ENCODE data around the gene TRABD2B. TPM values are rescaled to one million over a fixed set of nuclear protein-coding genes. Genes with fewer than 3 reads are reported as not detected.

The TRABD2B gene
- total RNA-seq, 5 donors from 2014 or later (not counting 1 experiment from before 2014, with no cell fraction given) = not detected

DNA sequence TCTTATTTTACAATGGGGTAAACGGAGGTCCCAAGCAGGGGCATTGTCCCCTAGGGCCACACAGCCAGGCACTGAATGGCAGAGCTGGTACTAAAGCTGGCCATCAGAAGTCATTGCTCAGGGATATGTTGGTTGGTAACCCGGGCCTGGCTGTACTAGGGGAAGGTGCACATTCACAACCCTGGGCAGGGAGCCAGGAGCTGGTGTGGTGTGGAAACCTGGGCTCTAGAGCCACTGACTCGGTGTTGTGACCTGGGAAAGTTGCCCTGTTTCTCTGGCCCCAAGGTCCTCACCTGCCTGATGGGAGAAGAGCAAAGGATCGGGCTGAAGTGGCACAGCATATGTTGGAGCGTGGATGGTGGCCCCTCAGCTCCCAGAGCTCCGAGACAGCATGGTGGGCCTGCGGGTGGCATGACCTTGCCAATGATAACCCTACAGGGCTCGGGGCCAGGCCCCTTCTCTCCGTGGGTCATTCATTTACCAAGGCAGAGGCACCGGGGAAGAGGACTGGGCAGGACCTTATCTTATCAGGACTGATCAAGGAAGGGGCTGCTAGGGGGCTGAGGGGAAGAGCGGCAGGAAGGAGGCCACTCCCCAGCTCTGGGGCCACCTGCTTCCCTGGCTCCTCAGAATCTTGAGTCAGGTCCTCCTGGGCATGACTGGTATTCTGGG is 274.1 kb downstream of the TRABD2B start:
- H3K27me3 ChIP-seq (replicated peaks in 1 of 2; ENCODE audit: control insufficient read depth in 2 of 2, extremely low read depth in 1 of 2, insufficient read depth in 2 of 2, low read length in 1 of 2) = peaks cover 10 to 64% of the 10 kb centered on the region in 2 experiments
- ChIA-PET POLR2A (no interaction called here), CTCF (interaction anchor here in 1 of 2 donors (0.8 kb wide), 1 partner anchor 12 kb away, joined by 3 read pairs; no protein-coding TSS in a partner anchor)
- H3K9me3 Mint-ChIP-seq = no peaks in the 10 kb centered on the region
- no peaks in the 10 kb centered on the region for H3K36me3 Mint-ChIP-seq
- no peaks in the 10 kb centered on the region for H3K9me3 ChIP-seq
- no peak overlapping the region for H3K4me3 Mint-ChIP-seq
- peaks cover 0 to 9% of the 10 kb centered on the region in 2 experiments for H3K4me1 ChIP-seq (ENCODE audit: control insufficient read depth in 1 of 2, extremely low read depth in 1 of 2, insufficient read depth in 2 of 2, low read length in 2 of 2)
- H3K27ac Mint-ChIP-seq = no peak overlapping the region
- 58% methylated on average over 9 of the region's 11 CpGs for WGBS (ENCODE audit: insufficient coverage)
- peaks cover 51 to 79% of the 10 kb centered on the region in 2 donors for H3K27me3 Mint-ChIP-seq
- DNase-seq (no peak), ATAC-seq (replicated peaks in 1 of 4) (no peak)
- H3K4me1 Mint-ChIP-seq = peaks cover 9 to 12% (median 11%) of the 10 kb centered on the region in 3 donors
- H3K36me3 ChIP-seq (ENCODE audit: control insufficient read depth in 2 of 2, extremely low read depth in 1 of 2, insufficient read depth in 1 of 2, low read length in 1 of 2) = no peaks in the 10 kb centered on the region
- no peak overlapping the region for H3K4me3 ChIP-seq (ENCODE audit: control insufficient read depth in 1 of 2, extremely low read depth in 1 of 2, low read length in 1 of 2)
- H3K27ac ChIP-seq (ENCODE audit: low read length) = no peak overlapping the region

GRCh38 chr1:47722101-47722500 is 275.1 kb downstream of the TRABD2B start:
- no peaks in the 10 kb centered on the region for H3K9me3 ChIP-seq

DNA sequence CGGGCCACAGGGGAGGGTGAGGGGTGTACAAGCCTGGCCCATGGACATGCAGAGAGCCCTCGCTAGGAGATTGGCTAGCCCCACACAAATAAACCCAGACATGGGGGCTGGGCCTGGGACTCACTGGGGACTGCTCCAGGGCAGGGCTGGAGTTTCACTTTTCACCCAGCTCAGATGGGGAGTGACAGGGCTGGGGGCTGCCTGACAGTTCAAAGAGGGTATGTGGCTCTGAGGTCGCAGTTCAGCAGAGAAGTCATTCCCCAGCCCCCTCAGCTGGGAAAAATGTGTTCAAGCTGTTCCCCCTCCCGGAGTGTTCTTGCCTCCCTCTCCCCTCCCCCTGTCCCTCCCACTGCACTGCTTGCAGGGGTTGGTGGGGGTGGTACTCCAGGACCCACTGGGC is 277.1 kb downstream of the TRABD2B start:
- peaks cover 6 to 44% of the 10 kb centered on the region in 2 experiments for H3K27me3 ChIP-seq (replicated peaks in 1 of 2; ENCODE audit: control insufficient read depth in 2 of 2, extremely low read depth in 1 of 2, insufficient read depth in 2 of 2, low read length in 1 of 2)
- no peaks in the 10 kb centered on the region for H3K36me3 Mint-ChIP-seq
- ATAC-seq (replicated peaks in 1 of 4) = no peak
- no peak for DNase-seq
- no peak overlapping the region for H3K4me3 ChIP-seq (ENCODE audit: control insufficient read depth in 1 of 2, extremely low read depth in 1 of 2, low read length in 1 of 2)
- H3K4me1 ChIP-seq (ENCODE audit: control insufficient read depth in 1 of 2, extremely low read depth in 1 of 2, insufficient read depth in 2 of 2, low read length in 2 of 2) = no peaks in the 10 kb centered on the region
- peaks cover 51 to 74% of the 10 kb centered on the region in 2 donors for H3K27me3 Mint-ChIP-seq
- H3K9me3 Mint-ChIP-seq = no peaks in the 10 kb centered on the region
- H3K27ac ChIP-seq (ENCODE audit: low read length) = no peak overlapping the region
- CTCF ChIA-PET = no interaction called here
- no peaks in the 10 kb centered on the region for H3K4me1 Mint-ChIP-seq
- no peaks in the 10 kb centered on the region for H3K9me3 ChIP-seq
- no peaks in the 10 kb centered on the region for H3K36me3 ChIP-seq (ENCODE audit: control insufficient read depth in 2 of 2, extremely low read depth in 1 of 2, insufficient read depth in 1 of 2, low read length in 1 of 2)
- no CpG with 5 or more reads among the region's 4 CpGs for WGBS (ENCODE audit: insufficient coverage)
- POLR2A ChIA-PET = no interaction called here
- H3K27ac Mint-ChIP-seq = no peak overlapping the region
- no peak overlapping the region for H3K4me3 Mint-ChIP-seq

More at GRCh38 chr1:47722101-47722500, 275.1 kb downstream of the TRABD2B start:
- peaks cover 47 to 78% of the 10 kb centered on the region in 2 donors for H3K27me3 Mint-ChIP-seq
- no peaks in the 10 kb centered on the region for H3K36me3 Mint-ChIP-seq
- H3K4me3 Mint-ChIP-seq = no peak overlapping the region
- Histone ChIP-seq H3K27me3 (replicated peaks in 1 of 2; ENCODE audit: control insufficient read depth in 2 of 2, extremely low read depth in 1 of 2, insufficient read depth in 2 of 2, low read length in 1 of 2) (peaks cover 10 to 57% of the 10 kb centered on the region in 2 experiments), H3K27ac (ENCODE audit: low read length) (no peak overlapping the region), H3K4me1 (ENCODE audit: control insufficient read depth in 1 of 2, extremely low read depth in 1 of 2, insufficient read depth in 2 of 2, low read length in 2 of 2) (peaks cover 0 to 9% of the 10 kb centered on the region in 2 experiments), H3K36me3 (ENCODE audit: control insufficient read depth in 2 of 2, extremely low read depth in 1 of 2, insufficient read depth in 1 of 2, low read length in 1 of 2) (no peaks in the 10 kb centered on the region), H3K4me3 (ENCODE audit: control insufficient read depth in 1 of 2, extremely low read depth in 1 of 2, low read length in 1 of 2) (no peak overlapping the region)
- ATAC-seq (replicated peaks in 1 of 4) (no peak), DNase-seq (no peak)
- WGBS (ENCODE audit: insufficient coverage) = 89% methylated on average over 6 of the region's 8 CpGs
- H3K4me1 Mint-ChIP-seq = peaks cover 9 to 12% (median 11%) of the 10 kb centered on the region in 3 donors
- POLR2A ChIA-PET = no interaction called here
- H3K27ac Mint-ChIP-seq = no peak overlapping the region
- no peaks in the 10 kb centered on the region for H3K9me3 Mint-ChIP-seq
- CTCF ChIA-PET = interaction anchor here in 1 of 2 donors (0.5 kb wide), 1 partner anchor 332 kb away, joined by 3 read pairs; no protein-coding TSS in a partner anchor

DNA sequence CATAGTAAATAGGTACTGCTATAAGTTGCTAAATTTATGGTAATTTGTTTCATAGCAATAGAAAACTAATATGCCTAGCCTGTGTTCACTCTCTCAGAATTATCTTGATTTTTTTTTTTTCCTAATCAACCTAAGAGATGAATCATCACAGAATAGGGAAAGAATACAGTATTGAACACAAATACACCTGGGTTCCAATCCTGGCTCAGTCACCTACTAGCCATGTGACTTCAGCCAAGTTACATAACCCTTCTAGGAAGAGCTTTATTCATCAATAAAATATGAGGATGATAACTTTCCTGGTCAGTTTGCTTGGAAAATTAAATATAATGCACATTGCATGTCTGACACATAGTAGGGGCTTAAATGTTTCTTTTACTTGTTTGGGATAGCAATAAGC is 279.8 kb downstream of the TRABD2B start:
- H3K27me3 ChIP-seq (replicated peaks in 1 of 2; ENCODE audit: control insufficient read depth in 2 of 2, extremely low read depth in 1 of 2, insufficient read depth in 2 of 2, low read length in 1 of 2) = peaks cover 9 to 29% of the 10 kb centered on the region in 2 experiments
- no peaks in the 10 kb centered on the region for H3K36me3 ChIP-seq (ENCODE audit: control insufficient read depth in 2 of 2, extremely low read depth in 1 of 2, insufficient read depth in 1 of 2, low read length in 1 of 2)
- DNase-seq = no peak
- ChIA-PET POLR2A (no interaction called here), CTCF (interaction anchor here (1.1 to 1.2 kb wide), 3 partner anchors 9 to 282 kb away, joined by 3 read pairs; partner anchors contain the start of gene FOXD2 (in 1 of the 2))
- H3K9me3 Mint-ChIP-seq = no peaks in the 10 kb centered on the region
- H3K4me3 ChIP-seq (ENCODE audit: control insufficient read depth in 1 of 2, extremely low read depth in 1 of 2, low read length in 1 of 2) = no peak overlapping the region
- H3K4me1 Mint-ChIP-seq = no peaks in the 10 kb centered on the region
- no peak overlapping the region for H3K27ac Mint-ChIP-seq
- H3K4me1 ChIP-seq (ENCODE audit: control insufficient read depth in 1 of 2, extremely low read depth in 1 of 2, insufficient read depth in 2 of 2, low read length in 2 of 2) = no peaks in the 10 kb centered on the region
- peaks cover 65 to 78% of the 10 kb centered on the region in 2 donors for H3K27me3 Mint-ChIP-seq
- no peak overlapping the region for H3K4me3 Mint-ChIP-seq
- no peaks in the 10 kb centered on the region for H3K9me3 ChIP-seq
- no peak for ATAC-seq (replicated peaks in 1 of 4)
- H3K27ac ChIP-seq (ENCODE audit: low read length) = no peak overlapping the region
- no peaks in the 10 kb centered on the region for H3K36me3 Mint-ChIP-seq

- DNase-seq (no peak), ATAC-seq (replicated peaks in 1 of 4) (no peak)
- Mint-ChIP-seq H3K36me3 (no peaks in the 10 kb centered on the region), H3K27me3 (peaks cover 48 to 71% of the 10 kb centered on the region in 2 donors), H3K27ac (no peak overlapping the region), H3K9me3 (no peaks in the 10 kb centered on the region), H3K4me3 (no peak overlapping the region), H3K4me1 (peaks cover 0 to 12% (median 10%) of the 10 kb centered on the region in 3 donors)
- Histone ChIP-seq H3K36me3 (ENCODE audit: control insufficient read depth in 2 of 2, extremely low read depth in 1 of 2, insufficient read depth in 1 of 2, low read length in 1 of 2) (no peaks in the 10 kb centered on the region), H3K27ac (ENCODE audit: low read length) (no peak overlapping the region), H3K9me3 (no peaks in the 10 kb centered on the region), H3K27me3 (replicated peaks in 1 of 2; ENCODE audit: control insufficient read depth in 2 of 2, extremely low read depth in 1 of 2, insufficient read depth in 2 of 2, low read length in 1 of 2) (peaks cover 17 to 42% of the 10 kb centered on the region in 2 experiments), H3K4me3 (ENCODE audit: control insufficient read depth in 1 of 2, extremely low read depth in 1 of 2, low read length in 1 of 2) (no peak overlapping the region), H3K4me1 (ENCODE audit: control insufficient read depth in 1 of 2, extremely low read depth in 1 of 2, insufficient read depth in 2 of 2, low read length in 2 of 2) (peaks cover 0 to 18% of the 10 kb centered on the region in 2 experiments)
- CTCF ChIA-PET = interaction anchor here in 1 of 2 donors (0.6 to 1.1 kb wide), 2 partner anchors 12 to 329 kb away, joined by 4 to 6 read pairs; no protein-coding TSS in a partner anchor
- WGBS (ENCODE audit: insufficient coverage) = no CpG with 5 or more reads among the region's 4 CpGs
- POLR2A ChIA-PET = no interaction called here
These were observed 283.0 kb downstream of the TRABD2B start for GRCh38 chr1:47713975-47714767.

DNA sequence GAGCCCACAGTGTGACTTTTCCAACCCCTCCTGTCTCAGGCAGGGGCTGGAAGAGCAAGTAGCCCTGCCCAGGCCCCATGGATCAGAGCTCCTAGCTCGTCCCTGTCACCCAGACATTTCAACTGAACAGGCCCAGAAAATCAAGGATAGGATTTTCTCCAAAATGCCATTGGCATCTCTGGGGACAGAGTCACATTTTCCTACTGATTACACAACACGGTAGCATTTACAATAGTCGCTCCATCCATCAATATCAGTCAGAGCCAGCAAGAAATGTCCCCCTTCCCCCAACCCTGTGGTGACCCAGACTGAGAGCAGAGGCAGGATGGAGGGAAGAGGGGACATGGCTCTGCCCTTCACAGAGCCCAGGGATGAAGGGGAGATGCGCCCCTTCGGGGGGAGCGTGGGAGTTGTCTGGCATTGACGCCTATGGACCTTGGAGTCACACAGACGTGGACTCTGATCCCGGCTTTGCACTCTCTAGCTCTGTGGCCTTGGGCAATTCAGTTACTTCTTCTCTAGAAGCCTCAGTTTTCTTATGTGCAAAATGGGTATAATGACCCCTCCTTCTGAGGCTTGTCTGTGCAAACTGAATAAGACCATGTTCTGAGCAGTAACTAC is 283.7 kb downstream of the TRABD2B start:
- no peak for ATAC-seq (replicated peaks in 1 of 4)
- H3K4me3 Mint-ChIP-seq = no peak overlapping the region

More for the DNA sequence above, 283.7 kb downstream of the TRABD2B start:
- Mint-ChIP-seq H3K4me1 (peaks cover 0 to 16% (median 13%) of the 10 kb centered on the region in 3 donors), H3K9me3 (no peaks in the 10 kb centered on the region), H3K27ac (no peak overlapping the region), H3K27me3 (peaks cover 48 to 75% of the 10 kb centered on the region in 2 donors), H3K36me3 (no peaks in the 10 kb centered on the region)
- 45% methylated on average over 2 of the region's 9 CpGs for WGBS (ENCODE audit: insufficient coverage)
- CTCF ChIA-PET = interaction anchor here in 1 of 2 donors (1.1 kb wide), 1 partner anchor 13 kb away, joined by 3 read pairs; no protein-coding TSS in a partner anchor
- no peak for DNase-seq
- Histone ChIP-seq H3K36me3 (ENCODE audit: control insufficient read depth in 2 of 2, extremely low read depth in 1 of 2, insufficient read depth in 1 of 2, low read length in 1 of 2) (no peaks in the 10 kb centered on the region), H3K9me3 (no peaks in the 10 kb centered on the region), H3K4me3 (ENCODE audit: control insufficient read depth in 1 of 2, extremely low read depth in 1 of 2, low read length in 1 of 2) (no peak overlapping the region), H3K4me1 (ENCODE audit: control insufficient read depth in 1 of 2, extremely low read depth in 1 of 2, insufficient read depth in 2 of 2, low read length in 2 of 2) (peaks cover 0 to 25% of the 10 kb centered on the region in 2 experiments), H3K27me3 (replicated peaks in 1 of 2; ENCODE audit: control insufficient read depth in 2 of 2, extremely low read depth in 1 of 2, insufficient read depth in 2 of 2, low read length in 1 of 2) (peaks cover 17 to 49% of the 10 kb centered on the region in 2 experiments), H3K27ac (ENCODE audit: low read length) (no peak overlapping the region)
- POLR2A ChIA-PET = no interaction called here
